HepG2 (cell line): ENCODE results near the gene GMEB2. TPM values are rescaled to one million over a fixed set of nuclear protein-coding genes. Genes with fewer than 3 reads are reported as not detected.

Source experiments
- MLXIP ChIP-seq: sonication (generic); formaldehyde crosslinking; IDR thresholded peaks from 2 replicates; pipeline ENCODE4 v1.9.0; 2021; ENCODE audit warnings: missing genetic modification reagents, borderline replicate concordance
- MXD4 ChIP-seq: IDR thresholded peaks from 2 replicates; pipeline ENCODE4 v1.6.1; 2016; ENCODE audit warnings: mild to moderate bottlenecking, missing biosample characterization, missing genetic modification reagents
- PRDM4 ChIP-seq: sonication (generic); formaldehyde crosslinking; IDR thresholded peaks from 2 replicates; pipeline ENCODE4 v1.9.0; 2021; ENCODE audit warnings: missing genetic modification reagents, borderline replicate concordance
- RAD51 ChIP-seq: fragments of 450-650 bp; IDR thresholded peaks from 2 replicates; pipeline ENCODE4 v1.6.1; 2016; ENCODE audit warnings: borderline replicate concordance
- SUZ12 ChIP-seq: fragments of 150-350 bp; IDR thresholded peaks from 2 replicates; pipeline ENCODE4 v1.6.1; 2014; ENCODE audit warnings: low read depth, low read length
- TCF7L2 ChIP-seq: IDR thresholded peaks from 2 replicates; pipeline ENCODE4 v1.6.1; 2011; ENCODE audit warnings: mild to moderate bottlenecking, low read depth, low read length, moderate library complexity
- ZBTB21 ChIP-seq: sonication (generic); formaldehyde crosslinking; IDR thresholded peaks from 2 replicates; pipeline ENCODE4 v1.4.0; 2020; ENCODE audit warnings: missing genetic modification reagents
- ZNF296 ChIP-seq: sonication (generic); formaldehyde crosslinking; conservative IDR thresholded peaks from 2 replicates; pipeline ENCODE4 v1.5.0; 2020; ENCODE audit warnings: mild to moderate bottlenecking, missing genetic modification reagents
- ZNF496 ChIP-seq: sonication (generic); formaldehyde crosslinking; IDR thresholded peaks from 2 replicates; pipeline ENCODE4 v1.8.1; 2023; ENCODE audit warnings: mild to moderate bottlenecking, moderate library complexity, missing genetic modification reagents; ENCODE audit not compliant: insufficient replicate concordance
- ZNF605 ChIP-seq: sonication (generic); formaldehyde crosslinking; IDR thresholded peaks from 2 replicates; pipeline ENCODE4 v1.8.0; 2022; ENCODE audit warnings: mild to moderate bottlenecking, missing genetic modification reagents
- ZNF670 ChIP-seq: sonication (generic); formaldehyde crosslinking; IDR thresholded peaks from 2 replicates; pipeline ENCODE4 v1.8.0; 2022; ENCODE audit warnings: mild to moderate bottlenecking, missing genetic modification reagents, borderline replicate concordance
- ZNF768 ChIP-seq: sonication (generic); formaldehyde crosslinking; IDR thresholded peaks from 2 replicates; pipeline ENCODE4 v1.4.0; 2020; ENCODE audit warnings: missing genetic modification reagents
- ZSCAN22 ChIP-seq: sonication (generic); formaldehyde crosslinking; IDR thresholded peaks from 2 replicates; pipeline ENCODE4 v1.4.0; 2020; ENCODE audit warnings: mild to moderate bottlenecking, missing genetic modification reagents
- polyA plus RNA-seq, 8 experiments: library from polyadenylated mRNA; depleted of rRNA in 3 of 8; stranded (reverse) in 7 of 8; unstranded in 1 of 8; fragments of >200 nt; fragmentation: Illumina TruSeq in 4 of 8; extraction: Trizol in 4 of 8; gene quantifications; 2 replicates each; pipeline versions ENCODE4 v1.2.1 to v1.2.3, GENCODE V29; 2011 to 2016; ENCODE audit warnings: low read depth in 4 of 8, missing spikeins in 1 of 8, mixed read lengths in 1 of 8; ENCODE audit not compliant: insufficient read depth in 1 of 8
- total RNA-seq, 5 experiments: library from RNA; depleted of rRNA; stranded (reverse); fragments of >200 nt; fragmentation: Illumina TruSeq; extraction: Trizol; gene quantifications; 2 replicates each; pipeline ENCODE4 v1.2.3, GENCODE V29; 2016; ENCODE audit warnings: low read depth in 1 of 5
- TF ChIP-seq, protein P1 (sequence below): conservative IDR thresholded peaks from 2 replicates; pipeline ENCODE4 v1.6.1; 2018; ENCODE audit warnings: missing genetic modification reagents
- TF ChIP-seq, protein P2 (sequence below): sonication (generic); formaldehyde crosslinking; IDR thresholded peaks from 2 replicates; pipeline ENCODE4 v1.4.0; 2020; ENCODE audit warnings: missing genetic modification reagents
- TF ChIP-seq, protein P3 (sequence below): sonication (generic); formaldehyde crosslinking; conservative IDR thresholded peaks from 2 replicates; pipeline ENCODE4 v1.4.0; 2020; ENCODE audit warnings: missing genetic modification reagents
- TF ChIP-seq, protein P4 (sequence below): sonication (generic); formaldehyde crosslinking; IDR thresholded peaks from 2 replicates; pipeline ENCODE4 v1.4.0; 2020; ENCODE audit warnings: missing genetic modification reagents

The GMEB2 gene
- total and polyA plus RNA-seq, 2 of the 13 experiments (the other 11 are each of a cell fraction or from before 2014, with no cell fraction given) = 10.6 to 12.4 TPM

DNA sequence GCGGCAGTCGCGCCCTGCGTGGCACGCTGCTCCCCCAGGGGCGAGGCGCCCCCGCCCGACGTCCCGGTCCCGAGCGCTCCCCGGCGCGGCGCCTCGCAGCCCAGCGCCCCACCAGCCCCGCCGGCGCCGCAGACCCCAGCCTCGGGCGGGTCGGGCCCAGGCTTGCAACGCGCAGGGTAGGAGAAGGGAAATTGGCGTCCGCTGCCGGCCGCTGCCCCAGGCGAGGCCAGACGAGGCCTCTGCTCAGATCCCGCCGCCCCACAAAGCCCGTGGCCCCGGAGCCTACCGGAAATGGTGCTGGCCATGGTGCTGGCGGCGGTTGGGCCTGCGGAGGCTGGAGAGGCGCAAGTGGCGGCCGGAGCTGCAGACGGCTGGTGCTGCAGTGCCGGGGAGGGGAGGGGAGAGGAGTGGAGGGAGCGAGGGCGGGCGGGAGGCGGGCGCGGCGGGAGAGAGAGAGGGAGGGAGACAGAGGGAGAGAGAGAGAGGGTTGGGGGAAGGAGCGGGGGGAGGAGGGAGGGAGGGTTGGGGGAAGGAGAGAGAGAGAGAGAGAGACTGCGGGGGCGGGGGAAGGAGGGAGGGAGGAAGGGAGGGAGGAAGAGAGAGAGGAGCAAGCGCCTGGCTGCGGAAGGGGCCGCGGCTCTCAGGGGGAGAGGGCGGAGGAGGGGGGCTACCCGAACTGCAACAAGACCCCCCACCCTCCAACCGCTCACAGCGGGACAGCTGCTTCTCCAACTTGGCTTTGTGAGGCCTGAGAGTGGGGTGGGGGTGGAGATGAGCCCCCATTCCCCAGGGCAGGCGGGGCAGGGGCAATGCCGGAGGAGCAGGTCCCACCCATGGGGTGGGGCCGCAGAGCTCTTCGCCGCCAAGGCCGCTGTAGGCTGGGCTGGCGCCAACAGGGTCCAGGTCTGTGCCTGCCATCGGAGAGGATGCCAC is 26.4 kb upstream of the GMEB2 start, which contains the start of gene STMN3 (continued):
- TF ChIP-seq TCF7L2 = no peak
- TF ChIP-seq ZSCAN22 (CRISPR knock-in tag) = peak; percentile 74; the same call in 1 of the 2 replicates
- TF ChIP-seq MXD4 (CRISPR knock-in tag) = peak; percentile 98
- TF ChIP-seq PRDM4 (CRISPR knock-in tag) = peak; percentile 96
- TF ChIP-seq ZBTB21 (CRISPR knock-in tag) = peak; percentile 82; the same call in 1 of the 2 replicates
- TF ChIP-seq, protein P1, sequence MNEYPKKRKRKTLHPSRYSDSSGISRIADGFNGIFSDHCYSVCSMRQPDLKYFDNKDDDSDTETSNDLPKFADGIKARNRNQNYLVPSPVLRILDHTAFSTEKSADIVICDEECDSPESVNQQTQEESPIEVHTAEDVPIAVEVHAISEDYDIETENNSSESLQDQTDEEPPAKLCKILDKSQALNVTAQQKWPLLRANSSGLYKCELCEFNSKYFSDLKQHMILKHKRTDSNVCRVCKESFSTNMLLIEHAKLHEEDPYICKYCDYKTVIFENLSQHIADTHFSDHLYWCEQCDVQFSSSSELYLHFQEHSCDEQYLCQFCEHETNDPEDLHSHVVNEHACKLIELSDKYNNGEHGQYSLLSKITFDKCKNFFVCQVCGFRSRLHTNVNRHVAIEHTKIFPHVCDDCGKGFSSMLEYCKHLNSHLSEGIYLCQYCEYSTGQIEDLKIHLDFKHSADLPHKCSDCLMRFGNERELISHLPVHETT (CRISPR knock-in tag) = peak; percentile 98
- TF ChIP-seq, protein P2, sequence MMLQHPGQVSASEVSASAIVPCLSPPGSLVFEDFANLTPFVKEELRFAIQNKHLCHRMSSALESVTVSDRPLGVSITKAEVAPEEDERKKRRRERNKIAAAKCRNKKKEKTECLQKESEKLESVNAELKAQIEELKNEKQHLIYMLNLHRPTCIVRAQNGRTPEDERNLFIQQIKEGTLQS = peak; percentile 93
- TF ChIP-seq ZNF670 (CRISPR knock-in tag) = peak; percentile 94; the same call in 1 of the 2 replicates
- no peak for TF ChIP-seq RAD51
- TF ChIP-seq MLXIP = peak; percentile 92; the same call in 1 of the 2 replicates
- peak; percentile 60 for TF ChIP-seq ZNF496 (CRISPR knock-in tag)
- TF ChIP-seq, protein P3, sequence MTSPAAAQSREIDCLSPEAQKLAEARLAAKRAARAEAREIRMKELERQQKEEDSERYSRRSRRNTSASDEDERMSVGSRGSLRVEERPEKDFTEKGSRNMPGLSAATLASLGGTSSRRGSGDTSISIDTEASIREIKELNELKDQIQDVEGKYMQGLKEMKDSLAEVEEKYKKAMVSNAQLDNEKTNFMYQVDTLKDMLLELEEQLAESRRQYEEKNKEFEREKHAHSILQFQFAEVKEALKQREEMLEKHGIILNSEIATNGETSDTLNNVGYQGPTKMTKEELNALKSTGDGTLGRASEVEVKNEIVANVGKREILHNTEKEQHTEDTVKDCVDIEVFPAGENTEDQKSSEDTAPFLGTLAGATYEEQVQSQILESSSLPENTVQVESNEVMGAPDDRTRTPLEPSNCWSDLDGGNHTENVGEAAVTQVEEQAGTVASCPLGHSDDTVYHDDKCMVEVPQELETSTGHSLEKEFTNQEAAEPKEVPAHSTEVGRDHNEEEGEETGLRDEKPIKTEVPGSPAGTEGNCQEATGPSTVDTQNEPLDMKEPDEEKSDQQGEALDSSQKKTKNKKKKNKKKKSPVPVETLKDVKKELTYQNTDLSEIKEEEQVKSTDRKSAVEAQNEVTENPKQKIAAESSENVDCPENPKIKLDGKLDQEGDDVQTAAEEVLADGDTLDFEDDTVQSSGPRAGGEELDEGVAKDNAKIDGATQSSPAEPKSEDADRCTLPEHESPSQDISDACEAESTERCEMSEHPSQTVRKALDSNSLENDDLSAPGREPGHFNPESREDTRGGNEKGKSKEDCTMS = peak; percentile 97
- peak; percentile 90 for TF ChIP-seq ZNF768 (CRISPR knock-in tag)
- TF ChIP-seq, protein P4, sequence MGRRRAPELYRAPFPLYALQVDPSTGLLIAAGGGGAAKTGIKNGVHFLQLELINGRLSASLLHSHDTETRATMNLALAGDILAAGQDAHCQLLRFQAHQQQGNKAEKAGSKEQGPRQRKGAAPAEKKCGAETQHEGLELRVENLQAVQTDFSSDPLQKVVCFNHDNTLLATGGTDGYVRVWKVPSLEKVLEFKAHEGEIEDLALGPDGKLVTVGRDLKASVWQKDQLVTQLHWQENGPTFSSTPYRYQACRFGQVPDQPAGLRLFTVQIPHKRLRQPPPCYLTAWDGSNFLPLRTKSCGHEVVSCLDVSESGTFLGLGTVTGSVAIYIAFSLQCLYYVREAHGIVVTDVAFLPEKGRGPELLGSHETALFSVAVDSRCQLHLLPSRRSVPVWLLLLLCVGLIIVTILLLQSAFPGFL (CRISPR knock-in tag) = no peak
- peak; percentile 95 for TF ChIP-seq ZNF605 (CRISPR knock-in tag)
- no peak; the same call in 1 of the 2 replicates for TF ChIP-seq SUZ12
- peak; percentile 92 for TF ChIP-seq ZNF296
